Liver (tissue), 9 donors: ENCODE measurements around the gene AKT3. TPM values are rescaled to one million over a fixed set of nuclear protein-coding genes. Genes with fewer than 3 reads are reported as not detected.

Experiments
- DNase-seq: peaks from one replicate; pipeline ENCODE4 v3.0.0-alpha.2; 2017; ENCODE audit warnings: low spot score
- H3K27ac ChIP-seq, 2 donors: one replicate each; pipeline ENCODE4 v1.7.0; 2013; ENCODE audit warnings: inconsistent platforms in 2 of 2, low read length in 2 of 2, control low read depth in 1 of 2, low read depth in 1 of 2, mild to moderate bottlenecking in 1 of 2
- H3K27me3 ChIP-seq, 4 donors: one replicate each; pipeline versions ENCODE4 v1.6.1 to v1.7.0; 2013; ENCODE audit warnings: low read length in 3 of 4, inconsistent platforms in 1 of 4, mild to moderate bottlenecking in 1 of 4, moderate library complexity in 1 of 4; ENCODE audit not compliant: control insufficient read depth in 4 of 4, insufficient read depth in 4 of 4
- H3K36me3 ChIP-seq, 4 donors: one replicate each; pipeline versions ENCODE4 v1.6.1 to v1.7.0; 2013; ENCODE audit warnings: low read length in 3 of 4, mild to moderate bottlenecking in 3 of 4, low read depth in 1 of 4, moderate library complexity in 1 of 4; ENCODE audit not compliant: control insufficient read depth in 4 of 4, insufficient read depth in 3 of 4
- H3K4me1 ChIP-seq, 4 donors: one replicate each; pipeline versions ENCODE4 v1.6.1 to v1.7.0; 2013; ENCODE audit warnings: low read length in 3 of 4, mild to moderate bottlenecking in 3 of 4, moderate library complexity in 1 of 4; ENCODE audit not compliant: control insufficient read depth in 4 of 4, insufficient read depth in 4 of 4
- H3K4me3 ChIP-seq, 3 donors: one replicate each; pipeline versions ENCODE4 v1.6.1 to v1.7.0; 2013; ENCODE audit warnings: low read length in 3 of 3, control low read depth in 1 of 3, low read depth in 1 of 3, mild to moderate bottlenecking in 1 of 3
- H3K9ac ChIP-seq, 2 donors: one replicate each; pipeline ENCODE4 v1.7.0; 2013; ENCODE audit warnings: low read length in 2 of 2, mild to moderate bottlenecking in 2 of 2, moderate library complexity in 2 of 2, control low read depth in 1 of 2, low read depth in 1 of 2
- H3K9me3 ChIP-seq, 4 donors: one replicate each; pipeline versions ENCODE4 v1.6.1 to v1.7.0; 2013; ENCODE audit warnings: low read length in 3 of 4; ENCODE audit not compliant: control insufficient read depth in 4 of 4
- ATF3 ChIP-seq: IDR thresholded peaks from 2 replicates; pipeline ENCODE4 v1.6.1; 2016; ENCODE audit warnings: antibody characterized with exemption
- CTCF ChIP-seq: fragments of 150-350 bp; IDR thresholded peaks from 2 replicates; pipeline ENCODE4 v1.5.1; 2017; ENCODE audit warnings: improper control_type of control experiment, low read depth, low read length; ENCODE audit not compliant: missing input control
- EGR1 ChIP-seq, 2 donors: IDR thresholded peaks; 2 replicates each; pipeline ENCODE4 v1.6.1; 2016 to 2018; ENCODE audit warnings: antibody characterized with exemption in 2 of 2, low read depth in 2 of 2
- FOXA1 ChIP-seq: IDR thresholded peaks from 2 replicates; pipeline ENCODE4 v1.6.1; 2016; ENCODE audit warnings: antibody characterized with exemption
- FOXA2 ChIP-seq: IDR thresholded peaks from 2 replicates; pipeline ENCODE4 v1.6.1; 2016; ENCODE audit warnings: antibody characterized with exemption
- GABPA ChIP-seq, 2 donors: IDR thresholded peaks in 1 of 2; conservative IDR thresholded peaks in 1 of 2; 2 replicates each; pipeline ENCODE4 v1.6.1; 2016; ENCODE audit warnings: antibody characterized with exemption in 2 of 2, mild to moderate bottlenecking in 1 of 2, moderate library complexity in 1 of 2
- HNF4A ChIP-seq, 2 donors: conservative IDR thresholded peaks; 2 replicates each; pipeline ENCODE4 v1.6.1; 2016; ENCODE audit warnings: antibody characterized with exemption in 2 of 2, mild to moderate bottlenecking in 2 of 2
- HNF4G ChIP-seq: IDR thresholded peaks from 2 replicates; pipeline ENCODE4 v1.6.1; 2016; ENCODE audit warnings: antibody characterized with exemption
- JUND ChIP-seq, 2 donors: IDR thresholded peaks; 2 replicates each; pipeline ENCODE4 v1.6.1; 2016; ENCODE audit warnings: antibody characterized with exemption in 2 of 2
- MAX ChIP-seq: IDR thresholded peaks from 2 replicates; pipeline ENCODE4 v1.6.1; 2016; ENCODE audit warnings: antibody characterized with exemption
- NR2F2 ChIP-seq: IDR thresholded peaks from 2 replicates; pipeline ENCODE4 v1.6.1; 2016; ENCODE audit warnings: antibody characterized with exemption
- RAD21 ChIP-seq, 2 donors: IDR thresholded peaks; 2 replicates each; pipeline ENCODE4 v1.6.1; 2016; ENCODE audit warnings: antibody characterized with exemption in 2 of 2, mild to moderate bottlenecking in 2 of 2
- REST ChIP-seq: IDR thresholded peaks from 2 replicates; pipeline ENCODE4 v1.6.1; 2016; ENCODE audit warnings: antibody characterized with exemption, mild to moderate bottlenecking
- RXRA ChIP-seq, 2 donors: IDR thresholded peaks; 2 replicates each; pipeline ENCODE4 v1.6.1; 2017 to 2018; ENCODE audit warnings: antibody characterized with exemption in 2 of 2, mild to moderate bottlenecking in 1 of 2
- SP1 ChIP-seq: IDR thresholded peaks from 2 replicates; pipeline ENCODE4 v1.6.1; 2018; ENCODE audit warnings: antibody characterized with exemption, mild to moderate bottlenecking
- TAF1 ChIP-seq: conservative IDR thresholded peaks from 2 replicates; pipeline ENCODE4 v1.6.1; 2016; ENCODE audit warnings: antibody characterized with exemption, mild to moderate bottlenecking
- YY1 ChIP-seq: IDR thresholded peaks from 2 replicates; pipeline ENCODE4 v1.6.1; 2016; ENCODE audit warnings: antibody characterized with exemption, mild to moderate bottlenecking
- ZBTB33 ChIP-seq: IDR thresholded peaks from 2 replicates; pipeline ENCODE4 v1.6.1; 2016; ENCODE audit warnings: antibody characterized with exemption
- WGBS: extraction: QIAGEN DNeasy Blood & Tissue Kit; methylation state at CpG from one replicate; pipeline ENCODE4 v1.1.7; 2013; 5-methylcytosine and 5-hydroxymethylcytosine counted together
- polyA plus RNA-seq, 2 donors: library from polyadenylated mRNA; stranded (reverse) in 1 of 2; unstranded in 1 of 2; fragments of 200-250 nt in 1 of 2; fragments of >200 nt in 1 of 2; fragmentation: Nextera tagmentation in 1 of 2; extraction: Ambion mirVana in 1 of 2; gene quantifications; one replicate each; pipeline versions ENCODE4 v1.2.1 to v1.2.3, GENCODE V29; 2013 to 2015
- total RNA-seq, 2 donors: library from RNA; depleted of rRNA; stranded (reverse); fragments of >200 nt; gene quantifications; one replicate each; pipeline ENCODE4 v1.2.3, GENCODE V29; 2014
- donor health status: healthy.
- donor health status: healthy.
- donor health status: healthy.
- donor health status: healthy.
- donor health status: healthy.

AKT3 gene
- total and polyA plus RNA-seq, 4 donors, result 1.7 to 7.6 (median 2.8) TPM

- H3K27me3 ChIP-seq, result no peaks in the 10 kb centered on the region
- no peak for DNase-seq
- no peak overlapping the region for H3K27ac ChIP-seq
- H3K9ac ChIP-seq, result no peak overlapping the region
- H3K4me1 ChIP-seq, result no peaks in the 10 kb centered on the region
- TF ChIP-seq HNF4G (no peak), GABPA (IDR thresholded peaks at IDR 0.05 in 1 of 2, conservative IDR thresholded peaks at IDR 0.05 in 1 of 2) (no peak), ZBTB33 (no peak), ATF3 (no peak), NR2F2 (no peak), FOXA1 (no peak), EGR1 (IDR thresholded peaks at IDR 0.05; ENCODE audit: low read depth in 2 of 2) (no peak), SP1 (no peak), TAF1 (no peak), HNF4A (conservative IDR thresholded peaks at IDR 0.05) (no peak), RXRA (IDR thresholded peaks at IDR 0.05) (no peak), JUND (IDR thresholded peaks at IDR 0.05) (no peak), CTCF (no peak), RAD21 (IDR thresholded peaks at IDR 0.05) (no peak), YY1 (no peak), REST (no peak), FOXA2 (no peak), MAX (no peak)
- H3K9me3 ChIP-seq, result no peaks in the 10 kb centered on the region
- H3K4me3 ChIP-seq, result no peak overlapping the region
- no peaks in the 10 kb centered on the region for H3K36me3 ChIP-seq
- WGBS, result 87% methylated on average over 3 of the region's 3 CpGs
Observed at GRCh38 chr1:243547891-243548290, 302.2 kb downstream of the AKT3 start.

GRCh38 chr1:243546457-243546856 is 303.6 kb downstream of the AKT3 start:
- 0% methylated on average over 1 of the region's 1 CpG for WGBS

More at GRCh38 chr1:243546457-243546856, 303.6 kb downstream of the AKT3 start:
- Histone ChIP-seq H3K4me1 (no peaks in the 10 kb centered on the region), H3K9me3 (no peaks in the 10 kb centered on the region), H3K36me3 (no peaks in the 10 kb centered on the region), H3K27me3 (no peaks in the 10 kb centered on the region), H3K27ac (no peak overlapping the region), H3K4me3 (no peak overlapping the region), H3K9ac (no peak overlapping the region)
- TF ChIP-seq ZBTB33 (no peak), HNF4G (no peak), GABPA (IDR thresholded peaks at IDR 0.05 in 1 of 2, conservative IDR thresholded peaks at IDR 0.05 in 1 of 2) (no peak), JUND (IDR thresholded peaks at IDR 0.05) (no peak), RAD21 (IDR thresholded peaks at IDR 0.05) (no peak), ATF3 (no peak), CTCF (no peak), HNF4A (conservative IDR thresholded peaks at IDR 0.05) (no peak), TAF1 (no peak), FOXA2 (no peak)
- DNase-seq, result no peak
